IPS-15b (cell line): Measurements from ENCODE around the gene COL23A1.
"Not testable (repeated sequence)": the region's sequence is repeated elsewhere in the genome, so short reads cannot be mapped to it uniquely, and the experiment has no call there.

Experiments used
- H3K27me3 ChIP-seq: one replicate; pipeline ENCODE4 v1.6.1; 2013; ENCODE audit warnings: low read length; ENCODE audit not compliant: control insufficient read depth, insufficient read depth
- H3K36me3 ChIP-seq: one replicate; pipeline ENCODE4 v1.6.1; 2013; ENCODE audit warnings: low read length; ENCODE audit not compliant: control insufficient read depth, insufficient read depth
- H3K4me1 ChIP-seq: one replicate; pipeline ENCODE4 v1.6.1; 2013; ENCODE audit warnings: mild to moderate bottlenecking, low read length; ENCODE audit not compliant: control insufficient read depth, insufficient read depth
- H3K4me3 ChIP-seq: one replicate; pipeline ENCODE4 v1.5.1; 2013; ENCODE audit warnings: low read depth, low read length
- H3K9ac ChIP-seq: one replicate; pipeline ENCODE4 v1.6.1; 2013; ENCODE audit warnings: low read depth, mild to moderate bottlenecking, low read length
- H3K9me3 ChIP-seq: one replicate; pipeline ENCODE4 v1.6.1; 2013; ENCODE audit warnings: mild to moderate bottlenecking, low read length; ENCODE audit not compliant: control insufficient read depth, insufficient read depth

COL23A1 gene

DNA sequence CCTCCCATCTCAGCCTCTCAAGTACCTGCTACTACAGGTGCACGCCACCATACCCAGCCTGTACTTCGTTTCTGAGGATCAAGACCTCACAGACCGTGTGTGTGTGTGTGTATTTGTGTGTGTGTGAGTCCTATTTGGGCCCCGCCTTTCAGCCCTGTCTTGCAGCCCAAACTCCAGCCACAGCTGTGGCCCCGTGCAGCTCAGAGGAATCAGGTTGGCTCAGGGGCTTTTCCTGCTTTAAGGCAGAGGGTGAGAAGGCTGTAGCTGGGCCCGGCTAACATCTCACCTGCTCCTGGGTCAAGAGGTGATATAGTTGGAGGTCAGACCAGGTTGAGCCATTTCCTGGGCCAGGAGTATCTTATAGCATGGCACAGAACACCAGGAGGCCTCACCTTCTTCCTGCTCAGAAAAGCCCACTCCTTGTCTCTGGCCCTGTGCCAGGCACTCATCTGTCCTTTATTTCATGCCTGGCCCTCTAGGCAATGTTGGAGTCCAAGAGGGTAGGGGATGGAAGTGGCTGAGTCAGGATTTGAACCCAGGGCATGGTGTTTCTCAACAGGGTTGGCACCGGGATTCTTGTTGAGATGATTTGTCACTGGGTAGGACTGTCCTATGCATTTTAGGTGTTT, 356.0 kb downstream of the COL23A1 start:
- Histone ChIP-seq H3K9ac (no peak overlapping the region), H3K4me3 (no peak overlapping the region), H3K4me1 (peaks cover 3% of the 10 kb centered on the region)

DNA sequence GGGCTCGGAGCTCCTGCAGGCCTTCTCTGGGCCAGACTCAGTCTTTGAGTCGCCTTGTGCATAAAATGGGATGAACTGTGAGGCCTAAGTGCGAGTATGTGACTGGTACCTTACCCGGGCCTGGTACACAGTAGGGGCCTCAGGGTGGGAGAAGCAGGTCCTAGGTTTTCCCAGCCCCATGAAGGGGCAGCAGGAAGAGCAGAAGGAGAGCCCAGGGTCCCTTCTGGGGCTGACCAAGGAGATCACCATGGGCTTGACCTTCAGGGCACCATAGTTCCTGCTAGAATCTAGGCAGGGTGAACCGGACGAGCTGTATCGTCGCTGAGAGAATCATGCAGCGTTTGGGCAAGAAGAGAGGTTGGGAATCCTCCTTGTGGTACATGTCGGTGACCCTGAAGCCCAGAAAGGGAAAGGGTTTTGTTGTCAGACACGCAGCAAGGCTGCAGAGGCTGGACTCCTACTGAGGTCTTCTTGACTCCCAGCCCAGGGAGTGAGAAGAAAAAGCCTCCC, 357.2 kb downstream of the COL23A1 start:
- Histone ChIP-seq H3K4me3 (peak overlapping the region; percentile 84), H3K4me1 (peaks cover 3% of the 10 kb centered on the region), H3K27me3 (no peaks in the 10 kb centered on the region), H3K9me3 (no peaks in the 10 kb centered on the region), H3K9ac (no peak overlapping the region), H3K36me3 (peaks cover 16% of the 10 kb centered on the region)

More for the DNA sequence above, 356.0 kb downstream of the COL23A1 start:
- Histone ChIP-seq H3K27me3 (no peaks in the 10 kb centered on the region), H3K36me3 (peaks cover 9% of the 10 kb centered on the region), H3K9me3 (no peaks in the 10 kb centered on the region)

DNA sequence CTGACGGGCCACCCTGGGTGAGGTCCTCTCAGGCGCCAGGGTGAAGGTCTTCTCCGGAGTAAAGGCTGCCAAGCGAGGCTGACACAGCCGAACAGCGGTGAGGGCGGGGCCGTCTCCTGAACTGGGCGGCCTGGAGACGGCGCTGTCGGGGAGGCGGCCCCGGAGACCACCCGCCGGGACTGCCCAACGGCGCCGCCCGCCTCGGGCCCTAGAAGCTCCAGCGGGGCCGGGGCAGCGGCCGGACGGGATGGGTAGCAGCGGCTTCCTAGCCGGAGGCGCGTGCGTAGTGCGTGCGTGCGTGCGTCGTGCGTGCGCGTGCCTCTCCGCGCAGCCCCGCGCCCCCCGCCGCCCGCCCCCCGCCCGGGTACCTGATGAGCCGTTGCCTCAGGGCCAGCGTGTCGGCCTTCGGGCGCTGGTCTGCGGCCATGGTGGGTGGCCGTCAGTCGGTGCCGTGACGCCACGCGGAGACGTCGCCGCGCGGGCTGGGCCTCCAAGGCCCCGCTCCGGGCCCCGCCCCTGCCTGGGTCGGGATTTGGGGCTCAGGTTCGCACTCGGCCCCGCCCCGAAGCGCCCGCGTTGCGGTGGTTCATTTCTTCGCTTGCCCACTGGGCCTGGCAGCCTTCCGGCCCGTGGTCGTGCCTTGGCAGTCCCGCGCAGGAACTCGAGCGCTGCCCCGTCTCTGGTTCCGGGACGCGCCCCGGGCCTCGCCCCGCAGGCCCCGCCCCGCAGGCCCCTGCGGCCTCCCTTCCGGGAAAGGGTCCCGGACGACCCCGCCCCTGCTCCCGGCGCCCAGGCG, 357.9 kb downstream of the COL23A1 start, which contains the start of gene PHYKPL:
Gene PHYKPL, minus strand, starts transcription at position 679 of the 796 bp plus-strand sequence. Its CDS starts 252 bp downstream, at position 427.
- H3K27me3 ChIP-seq = no peaks in the 10 kb centered on the region
- H3K4me3 ChIP-seq = peak within 1 kb of the TSS; percentile 84
- peak within 1 kb of the TSS; percentile 65 for H3K9ac ChIP-seq
- H3K9me3 ChIP-seq = no peaks in the 10 kb centered on the region
- peaks cover 3% of the 10 kb centered on the region for H3K4me1 ChIP-seq
- peaks cover 16% of the 10 kb centered on the region for H3K36me3 ChIP-seq

DNA sequence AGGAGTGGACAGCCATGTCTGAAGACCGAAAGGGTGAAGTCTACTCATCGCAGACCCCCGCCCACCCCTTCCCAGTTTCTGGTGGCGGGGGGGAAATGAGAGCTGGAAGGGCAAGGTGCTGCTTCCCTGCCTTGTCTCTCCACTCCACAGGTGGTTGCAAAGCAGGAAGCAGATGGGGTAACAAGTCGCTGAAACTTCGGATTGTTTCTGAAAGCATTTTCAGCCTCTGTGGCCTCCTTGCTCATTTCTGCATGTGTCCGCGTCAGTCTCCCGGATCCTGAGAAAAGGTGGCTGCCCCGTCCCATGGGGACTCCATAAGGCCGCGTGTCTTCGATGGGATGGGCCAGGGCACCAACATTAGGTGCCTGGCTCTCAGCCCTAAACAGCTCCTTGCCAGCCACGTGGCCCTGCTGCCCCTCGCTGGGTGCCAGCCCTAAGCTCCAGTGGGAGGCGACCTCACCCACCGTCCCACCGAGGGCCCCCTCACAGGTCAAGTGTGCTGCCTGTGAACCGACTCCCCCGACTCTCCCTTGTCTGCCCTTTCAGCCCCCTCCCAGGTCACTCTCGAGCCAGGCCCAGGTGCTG, 358.6 kb downstream of the COL23A1 start:
- H3K9ac ChIP-seq = peak overlapping the region; percentile 32
- H3K36me3 ChIP-seq = peaks cover 16% of the 10 kb centered on the region
- peaks cover 3% of the 10 kb centered on the region for H3K4me1 ChIP-seq

GRCh38 chr5:178230879-178231538, 359.2 kb downstream of the COL23A1 start:
- Histone ChIP-seq H3K4me1 (peaks cover 3% of the 10 kb centered on the region), H3K9ac (no peak overlapping the region), H3K27me3 (no peaks in the 10 kb centered on the region), H3K9me3 (no peaks in the 10 kb centered on the region), H3K36me3 (peaks cover 16% of the 10 kb centered on the region), H3K4me3 (peak overlapping the region; percentile 84)

More for the DNA sequence above, 358.6 kb downstream of the COL23A1 start:
- Histone ChIP-seq H3K4me3 (peak overlapping the region; percentile 84), H3K9me3 (no peaks in the 10 kb centered on the region), H3K27me3 (no peaks in the 10 kb centered on the region)

DNA sequence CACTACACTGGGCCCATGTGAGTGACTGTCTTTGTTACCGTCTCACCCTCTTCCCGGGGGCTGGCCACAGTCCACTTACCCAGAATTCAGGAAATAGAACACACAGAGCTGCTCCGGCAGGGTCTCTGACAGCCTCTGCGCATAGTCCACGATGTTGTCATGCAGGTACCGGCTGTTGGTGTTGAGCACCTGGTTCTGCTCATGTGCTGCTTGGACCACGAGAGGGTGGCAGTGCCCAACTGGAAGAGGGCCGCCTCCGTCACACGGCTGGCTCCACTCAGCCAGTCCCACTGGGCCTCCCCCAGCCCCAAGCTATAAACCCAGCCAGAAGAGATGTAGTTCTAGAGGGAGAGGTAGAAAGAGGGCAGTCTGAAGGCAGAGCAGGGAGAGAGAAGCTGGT, 360.3 kb downstream of the COL23A1 start:
- Histone ChIP-seq H3K36me3 (peaks cover 16% of the 10 kb centered on the region), H3K4me3 (no peak overlapping the region), H3K4me1 (peaks cover 3% of the 10 kb centered on the region), H3K9ac (no peak overlapping the region), H3K27me3 (no peaks in the 10 kb centered on the region), H3K9me3 (no peaks in the 10 kb centered on the region)

GRCh38 chr5:178229111-178229510, 361.1 kb downstream of the COL23A1 start:
- H3K4me1 ChIP-seq, H3K4me3 ChIP-seq, H3K9me3 ChIP-seq, H3K9ac ChIP-seq, H3K27me3 ChIP-seq: not testable (repeated sequence)
- peaks cover 16% of the 10 kb centered on the region for H3K36me3 ChIP-seq

- Histone ChIP-seq H3K4me1 (peaks cover 9% of the 10 kb centered on the region), H3K36me3 (peaks cover 16% of the 10 kb centered on the region), H3K27me3 (no peaks in the 10 kb centered on the region), H3K9ac (no peak overlapping the region), H3K4me3 (no peak overlapping the region), H3K9me3 (no peaks in the 10 kb centered on the region)
These were observed 361.6 kb downstream of the COL23A1 start for GRCh38 chr5:178228609-178229008.

GRCh38 chr5:178227929-178228328, 362.3 kb downstream of the COL23A1 start:
- H3K4me1 ChIP-seq = peaks cover 14% of the 10 kb centered on the region
- no peak overlapping the region for H3K9ac ChIP-seq
- H3K36me3 ChIP-seq = peaks cover 16% of the 10 kb centered on the region
- no peaks in the 10 kb centered on the region for H3K27me3 ChIP-seq
- H3K9me3 ChIP-seq = no peaks in the 10 kb centered on the region
- H3K4me3 ChIP-seq = no peak overlapping the region

- no peak overlapping the region for H3K4me3 ChIP-seq
- H3K4me1 ChIP-seq = peaks cover 14% of the 10 kb centered on the region
- no peaks in the 10 kb centered on the region for H3K27me3 ChIP-seq
- no peaks in the 10 kb centered on the region for H3K9me3 ChIP-seq
- no peak overlapping the region for H3K9ac ChIP-seq
- peaks cover 16% of the 10 kb centered on the region for H3K36me3 ChIP-seq
These were observed 363.0 kb downstream of the COL23A1 start for GRCh38 chr5:178227138-178227659.

GRCh38 chr5:178225174-178225573, 365.0 kb downstream of the COL23A1 start:
- peaks cover 16% of the 10 kb centered on the region for H3K36me3 ChIP-seq

More at GRCh38 chr5:178225174-178225573, 365.0 kb downstream of the COL23A1 start:
- H3K9ac ChIP-seq = no peak overlapping the region
- no peaks in the 10 kb centered on the region for H3K9me3 ChIP-seq
- peaks cover 14% of the 10 kb centered on the region for H3K4me1 ChIP-seq
- H3K4me3 ChIP-seq = no peak overlapping the region
- H3K27me3 ChIP-seq = no peaks in the 10 kb centered on the region
